ENCODE results near the gene GRIN2C.

The GRIN2C gene

DNA sequence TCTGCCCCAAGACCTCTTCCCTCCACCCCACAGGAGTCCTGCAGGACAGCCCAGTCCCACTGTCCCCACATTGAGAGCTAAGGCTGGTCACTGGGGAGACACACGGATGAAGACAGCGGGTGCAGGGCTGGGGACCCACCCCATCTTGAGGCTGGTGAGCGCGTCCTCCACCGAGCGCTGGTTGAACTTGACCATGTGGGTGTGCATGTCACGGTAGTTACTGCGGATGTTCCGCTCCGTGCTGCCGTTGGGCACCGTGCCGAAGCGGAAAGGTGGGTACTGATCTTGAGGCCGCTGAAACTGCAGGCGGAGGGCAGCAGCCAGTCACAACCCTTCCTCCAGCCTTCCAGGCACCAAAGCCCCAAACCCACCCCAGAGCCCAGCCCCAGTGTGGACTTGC is 13.1 kb downstream of the GRIN2C start:
- DNase-seq (ENCODE audit: low read depth) = no peak

GRCh38 chr17:74843352-74843627 is 16.4 kb downstream of the GRIN2C start:
- no peak for DNase-seq (ENCODE audit: low read depth)

GRCh38 chr17:74842599-74843351 is 16.9 kb downstream of the GRIN2C start:
- peak; percentile 43 for DNase-seq (ENCODE audit: low read depth)

GRCh38 chr17:74842146-74842598 is 17.5 kb downstream of the GRIN2C start:
- DNase-seq (ENCODE audit: low read depth) = no peak

GRCh38 chr17:74840989-74841666 is 18.6 kb downstream of the GRIN2C start:
- peak; percentile 21 for DNase-seq (ENCODE audit: low read depth)

DNA sequence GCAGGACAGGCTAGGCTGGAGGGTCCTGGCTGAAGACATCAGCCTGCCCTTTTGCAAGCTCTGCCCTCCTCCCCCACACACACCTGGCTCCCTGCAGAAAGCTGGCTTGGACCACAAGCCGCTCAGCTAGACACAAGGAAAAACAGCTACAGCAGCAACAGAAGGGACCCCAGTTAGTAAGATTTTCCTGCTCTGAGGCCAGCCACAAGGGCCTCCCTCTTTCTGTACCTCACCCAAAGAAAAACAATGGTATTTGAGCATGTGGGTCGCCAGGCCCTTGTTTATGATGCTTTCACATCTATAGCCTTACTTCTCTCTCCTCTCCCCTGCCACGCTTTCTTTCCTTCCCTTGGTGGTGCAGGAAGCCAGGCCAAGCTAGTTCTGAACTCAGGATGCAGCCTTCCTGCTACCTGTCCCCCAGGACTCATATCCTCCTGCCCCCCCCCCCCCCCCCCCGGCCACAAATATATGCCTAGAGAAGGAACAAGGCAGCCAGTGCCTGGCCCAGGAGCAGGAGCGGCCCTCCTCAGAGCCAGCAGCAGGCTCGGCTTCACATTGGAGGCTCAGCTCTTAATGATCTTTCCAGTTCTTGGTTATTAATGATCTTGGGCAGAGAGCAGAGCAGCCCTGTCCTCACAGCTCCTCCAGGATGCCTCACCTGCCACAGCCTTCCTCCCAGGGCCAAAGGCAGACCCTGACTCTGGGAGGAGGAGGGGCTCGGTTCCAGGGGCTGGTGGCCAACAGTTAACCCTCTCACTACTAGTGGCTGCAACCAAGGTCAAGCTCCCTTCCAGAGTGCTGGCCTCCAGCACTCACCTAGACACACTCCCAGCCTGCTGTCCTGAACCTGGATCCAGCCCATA is 19.5 kb downstream of the GRIN2C start:
- no peak for DNase-seq (ENCODE audit: low read depth)

GRCh38 chr17:74838274-74838673 is 21.4 kb downstream of the GRIN2C start:
- no peak for DNase-seq (ENCODE audit: low read depth)

DNA sequence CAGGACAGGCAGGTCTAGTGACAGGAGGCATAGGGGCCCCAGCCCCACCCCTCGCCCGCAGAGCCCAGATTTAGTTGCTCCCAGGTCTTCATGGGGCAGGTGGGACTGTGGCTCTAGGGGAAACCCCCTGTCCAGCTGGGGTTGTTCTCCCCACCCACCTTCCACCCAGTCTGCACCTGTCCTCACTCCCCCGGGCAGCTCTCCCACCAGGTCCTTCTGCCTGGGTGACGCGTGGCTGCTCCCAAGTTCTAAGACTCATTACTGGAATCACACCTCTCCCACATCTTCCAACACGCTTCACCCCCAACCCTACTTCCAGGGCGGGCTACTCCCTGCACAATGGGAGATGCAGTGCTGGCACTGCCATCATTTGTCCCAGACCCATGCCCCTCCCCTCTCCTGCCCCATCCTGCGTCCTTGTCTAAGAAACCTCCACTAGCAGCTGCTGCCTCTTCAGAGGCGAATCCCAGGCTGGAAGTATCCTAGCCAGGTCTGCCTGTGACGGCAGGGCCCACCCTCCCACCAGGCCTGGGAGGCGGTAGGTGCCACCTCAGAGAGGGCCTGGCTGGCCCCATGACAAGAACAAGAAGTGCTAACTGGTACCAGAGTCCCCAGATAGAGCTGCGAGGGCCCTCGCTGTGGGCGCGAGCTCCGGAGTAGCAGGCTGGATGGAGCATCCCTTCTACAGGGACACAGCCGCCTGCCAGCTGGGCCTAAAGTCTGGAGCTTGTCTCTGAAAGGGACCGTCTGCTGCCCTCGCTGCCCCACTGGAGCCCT is 22.8 kb downstream of the GRIN2C start:
- DNase-seq (ENCODE audit: low read depth) = no peak

DNA sequence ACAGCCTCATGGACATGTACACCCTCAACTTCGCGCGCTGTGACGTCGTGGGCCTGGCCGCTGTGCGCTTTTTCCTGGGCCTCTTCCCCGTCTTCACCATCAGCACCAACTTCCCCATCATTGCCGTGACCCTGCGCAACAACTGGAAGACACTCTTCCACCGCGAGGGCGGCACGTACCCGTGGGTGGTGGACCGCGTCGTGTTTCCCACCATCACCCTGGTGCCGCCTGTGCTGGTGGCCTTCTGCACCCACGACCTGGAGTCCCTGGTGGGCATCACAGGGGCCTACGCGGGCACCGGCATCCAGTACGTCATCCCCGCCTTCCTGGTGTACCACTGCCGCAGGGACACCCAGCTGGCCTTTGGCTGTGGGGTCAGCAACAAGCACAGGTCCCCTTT is 23.5 kb downstream of the GRIN2C start:
- DNase-seq (ENCODE audit: low read depth) = no peak

- peak; percentile 22 for DNase-seq (ENCODE audit: low read depth)
Observed at GRCh38 chr17:74833501-74834377, 25.9 kb downstream of the GRIN2C start.

DNA sequence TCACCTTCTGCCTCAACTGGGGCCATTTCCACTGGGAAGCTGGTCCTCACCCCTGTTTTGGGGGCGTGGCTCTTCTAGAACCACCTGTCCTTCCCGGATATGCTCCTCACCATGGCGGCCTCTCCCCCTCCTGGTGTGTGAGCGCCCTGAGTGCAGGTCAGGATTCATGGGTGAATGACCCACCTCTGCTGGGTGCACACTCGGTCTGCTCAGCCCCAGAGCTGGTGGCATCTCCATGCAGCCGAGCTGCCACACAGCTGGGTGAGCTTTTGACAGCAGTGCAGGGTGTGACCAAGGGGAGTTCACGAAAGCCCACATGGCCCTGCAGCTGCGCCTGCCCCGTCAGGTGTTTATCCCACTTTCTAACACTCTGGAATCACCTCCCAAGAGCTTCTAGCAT is 27.3 kb downstream of the GRIN2C start:
- no peak for DNase-seq (ENCODE audit: low read depth)

GRCh38 chr17:74831444-74832146 is 28.1 kb downstream of the GRIN2C start:
- no peak for DNase-seq (ENCODE audit: low read depth)

DNA sequence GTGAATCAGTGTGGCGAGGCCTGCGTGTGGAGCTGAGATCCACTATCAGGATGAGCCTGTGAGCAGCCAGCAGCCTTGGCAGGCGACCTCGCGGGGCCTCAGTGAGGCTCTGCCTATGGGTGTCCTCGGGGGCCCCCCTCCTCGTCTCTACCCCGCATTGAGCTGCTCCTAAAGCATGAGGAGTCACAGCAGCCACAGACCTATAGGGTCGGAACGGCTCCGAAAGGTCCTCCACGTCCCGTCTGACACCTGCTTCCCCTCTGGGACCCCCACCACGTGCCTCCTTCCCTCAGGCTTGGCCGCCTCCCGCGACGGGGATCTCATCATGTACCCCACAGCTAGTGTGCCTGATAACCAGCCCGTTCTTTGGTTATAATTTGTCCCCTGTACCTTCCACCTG is 28.8 kb downstream of the GRIN2C start:
- no peak for DNase-seq (ENCODE audit: low read depth)

DNA sequence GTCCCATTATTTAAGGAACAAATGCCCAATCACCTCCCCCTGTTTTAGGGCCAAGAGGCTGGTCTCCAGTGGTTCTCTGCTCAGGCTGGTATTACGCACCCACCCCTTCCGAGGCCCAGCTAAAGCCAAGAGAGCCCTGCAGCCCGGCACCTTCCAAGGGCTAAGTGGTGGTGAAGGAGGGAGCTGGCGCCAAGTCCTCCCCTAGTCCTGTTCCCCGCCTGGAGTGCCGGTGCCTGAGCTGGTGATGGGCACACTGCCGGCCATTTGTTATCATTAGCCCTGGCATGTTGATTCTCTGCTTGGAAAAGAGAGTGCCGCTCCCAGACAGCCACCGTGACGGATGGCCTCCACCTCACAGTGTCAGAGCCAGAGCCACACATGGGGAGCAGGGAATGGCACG is 31.9 kb downstream of the GRIN2C start:
- DNase-seq (ENCODE audit: low read depth) = no peak

GRCh38 chr17:74825952-74826719 is 33.5 kb downstream of the GRIN2C start:
- DNase-seq (ENCODE audit: low read depth) = peak; percentile 21

GRCh38 chr17:74824961-74825627 is 34.6 kb downstream of the GRIN2C start:
- DNase-seq (ENCODE audit: low read depth) = no peak

DNA sequence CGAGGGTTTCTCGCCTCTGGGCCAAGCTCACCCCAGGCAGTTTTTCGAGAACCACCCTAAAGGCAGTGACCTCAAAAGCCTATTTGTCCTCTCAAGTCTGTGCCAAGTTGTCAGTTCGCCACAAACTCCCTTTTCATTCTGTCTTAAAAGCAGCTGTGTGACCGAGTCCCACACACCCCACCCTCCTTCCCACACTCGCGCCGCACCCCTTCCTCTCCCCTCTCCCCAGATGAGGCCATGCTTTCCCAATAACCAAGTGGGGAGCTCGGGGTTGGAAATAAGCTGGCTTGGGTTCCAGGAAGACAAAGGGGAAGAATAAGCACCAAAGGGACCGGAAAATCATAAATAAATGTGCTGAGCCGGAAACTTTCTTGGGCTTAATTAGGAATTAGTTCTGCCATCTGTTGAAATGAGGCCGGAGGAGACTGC is 36.7 kb downstream of the GRIN2C start:
- DNase-seq (ENCODE audit: low read depth) = no peak

DNA sequence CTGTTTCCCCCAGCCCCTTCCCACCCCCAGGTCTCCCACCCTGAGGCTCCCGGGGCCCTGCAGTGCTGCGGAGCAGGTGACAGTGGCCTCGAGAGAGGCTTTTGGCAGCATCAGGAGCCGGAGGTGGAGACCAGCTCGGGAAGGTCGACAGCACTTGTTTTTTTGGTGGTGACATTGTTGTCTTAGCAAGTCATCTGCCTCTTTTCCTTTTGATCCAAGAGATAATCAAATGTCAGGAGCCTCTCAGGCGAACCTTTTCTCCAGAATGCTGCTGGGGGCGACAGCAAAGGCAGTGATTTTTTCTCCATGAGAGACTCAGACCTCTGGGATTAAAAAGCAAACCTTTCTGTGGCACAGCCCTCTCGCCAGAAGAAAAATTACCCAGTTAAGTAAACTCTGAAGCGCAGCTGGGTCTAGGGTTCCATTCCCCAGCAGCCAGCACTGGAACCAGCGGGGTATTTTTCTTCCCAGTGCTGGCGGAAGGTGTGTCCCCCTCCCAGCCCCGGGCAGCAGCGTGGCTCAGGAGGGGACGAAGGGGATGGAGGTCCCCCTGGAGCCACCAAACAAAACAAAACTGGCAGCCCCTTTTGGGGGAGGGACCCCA is 37.2 kb downstream of the GRIN2C start:
- DNase-seq (ENCODE audit: low read depth) = no peak
